Measurements from ENCODE around the gene GPD1. TPM values are rescaled to one million over a fixed set of nuclear protein-coding genes. Genes with fewer than 3 reads are reported as not detected.
A peak's percentile ranks its signal among the peaks of the same experiment; 100 is the strongest.

Gene GPD1
- total and polyA plus RNA-seq, 10 of the 15 experiments (the other 5 are each of a cell fraction or from before 2014, with no cell fraction given), result 0.04 to 0.61 (median 0.26) TPM; not detected in 1

- no peaks in the 10 kb centered on the region for H3K27me3 ChIP-seq (replicated peaks in 1 of 2; ENCODE audit: control insufficient read depth in 2 of 2, insufficient read depth in 2 of 2, low read length in 1 of 2)
- in situ Hi-C loops (cut with MboI), result no loop called here
- BruUV-seq (replicated peaks), result no TSS peak
- peaks cover 9% of the 10 kb centered on the region for H3K79me2 ChIP-seq (ENCODE audit: control insufficient read depth, insufficient read depth, low read length)
- peaks cover 0 to 20% of the 10 kb centered on the region in 2 experiments for H3K36me3 ChIP-seq (ENCODE audit: control insufficient read depth in 2 of 2, insufficient read depth in 2 of 2, low read length in 1 of 2)
- intact Hi-C loops (cut with micrococcal nuclease; ENCODE audit: unreplicated experiment), result no loop called here
- no peaks in the 10 kb centered on the region for H3K9me3 ChIP-seq (replicated peaks; ENCODE audit: control insufficient read depth, insufficient read depth, low read length)
- H3K9ac ChIP-seq (ENCODE audit: control insufficient read depth, insufficient read depth, low read length), result 0 out of 2 replicates have a peak overlapping the region, but pooled peaks have one; percentile 8
- no peak overlapping the region for H3K27ac ChIP-seq (ENCODE audit: control insufficient read depth, insufficient read depth)
- FAIRE-seq (no peak), ATAC-seq (no peak), DNase-seq (ENCODE audit: low read depth, low spot score) (no peak)
- CTCF ChIA-PET, result interaction anchor here (0.9 to 9.0 kb wide), 20 partner anchors 9 to 343 kb away, joined by 3 to 250 read pairs (median 5); partner anchors contain the start of genes CERS5, COX14 and LIMA1
- WGBS (ENCODE audit: insufficient coverage, insufficient replicate concordance, low lambda C conversion rate, missing lambda C conversion rate), result 97% methylated on average over 9 of the region's 9 CpGs
- no peak overlapping the region for H2AFZ ChIP-seq (ENCODE audit: control insufficient read depth, low read depth, low read length)
- no peak overlapping the region for H3K4me2 ChIP-seq (ENCODE audit: control insufficient read depth, insufficient read depth)
- 0 out of 2 replicates have a peak, but pooled peaks cover 4% of the 10 kb centered on the region for H4K20me1 ChIP-seq (ENCODE audit: control insufficient read depth, insufficient read depth)
- RAD21 ChIA-PET (ENCODE audit: unreplicated experiment), result interaction anchor here (1.3 to 5.6 kb wide), 8 partner anchors 24 to 227 kb away, joined by 4 to 47 read pairs (median 6); partner anchors contain the start of genes CERS5 and COX14
- TF ChIP-seq WRNIP1 (IDR thresholded peaks at IDR 0.05; ENCODE audit: borderline replicate concordance, low read depth, low read length) (no peak), ATF3 (IDR thresholded peaks at IDR 0.05; ENCODE audit: borderline replicate concordance, extremely low read depth, low read depth, low read length) (no peak), ZNF687 (IDR thresholded peaks at IDR 0.05) (no peak), IRF3 (IDR thresholded peaks at IDR 0.05) (no peak), IKZF1 (conservative IDR thresholded peaks at IDR 0.05) (no peak), GATAD2B (conservative IDR thresholded peaks at IDR 0.05; ENCODE audit: low read depth) (no peak), USF2 (IDR thresholded peaks at IDR 0.05; ENCODE audit: borderline replicate concordance, low read depth, low read length) (no peak), NR2F1 (conservative IDR thresholded peaks at IDR 0.05) (no peak), CHD4 (IDR thresholded peaks at IDR 0.05) (no peak)
- SMC1A ChIA-PET (ENCODE audit: uncharacterized antibody, unreplicated experiment), result interaction anchor here (0.7 to 3.9 kb wide), 13 partner anchors 9 to 345 kb away, joined by 3 to 29 read pairs (median 3); partner anchors contain the start of genes CERS5 and COX14
- no peak overlapping the region for H3K4me3 ChIP-seq
- H3K4me1 ChIP-seq (ENCODE audit: control insufficient read depth, insufficient read depth, low read length), result no peaks in the 10 kb centered on the region
- POLR2A ChIA-PET, result interaction anchor here (0.7 to 1.1 kb wide), 2 partner anchors 9 to 23 kb away, joined by 3 to 8 read pairs; no protein-coding TSS in a partner anchor
Measured at GRCh38 chr12:50087151-50087550, 16.7 kb upstream of the GPD1 start.

All from GM12878 (cell line).